Stimulated activated CD8-positive, alpha-beta memory T cell treated with anti-CD3 and anti-CD28 coated beads, Interleukin-12 subunit alpha, Interleukin-12 subunit beta, amount 100 ng/mL, for 24 hours (primary cell): Measurements from ENCODE around the gene GLTP.
"Not testable (repeated sequence)": the region's sequence is repeated elsewhere in the genome, so short reads cannot be mapped to it uniquely, and the experiment has no call there.

Source experiments
- DNase-seq: peaks from one replicate; pipeline ENCODE4 v3.0.0-alpha.2; 2020; ENCODE audit errors: extremely low read depth

The GLTP gene

GRCh38 chr12:109878247-109878625 lies 2.1 kb downstream of the GLTP start:
- no peak for DNase-seq

- DNase-seq, result no peak
These were observed 2.7 kb downstream of the GLTP start for GRCh38 chr12:109877504-109878246.

GRCh38 chr12:109876406-109876805 lies 3.9 kb downstream of the GLTP start:
- no peak for DNase-seq

- DNase-seq, result no peak
These were observed 4.7 kb downstream of the GLTP start for GRCh38 chr12:109875572-109876131.

GRCh38 chr12:109873653-109874052 lies 6.7 kb downstream of the GLTP start:
- no peak for DNase-seq

- no peak for DNase-seq
These were observed 8.6 kb downstream of the GLTP start for GRCh38 chr12:109871668-109872314.

GRCh38 chr12:109870648-109871047 lies 9.7 kb downstream of the GLTP start:
- DNase-seq, result no peak

- no peak for DNase-seq
These were observed 11.9 kb downstream of the GLTP start for GRCh38 chr12:109868182-109869051.

- DNase-seq, result no peak
These were observed 15.4 kb downstream of the GLTP start for GRCh38 chr12:109864916-109865315.

- no peak for DNase-seq
These were observed 16.3 kb downstream of the GLTP start for GRCh38 chr12:109863847-109864712.

GRCh38 chr12:109862491-109862890 lies 17.9 kb downstream of the GLTP start:
- DNase-seq, result not testable (repeated sequence)

- DNase-seq, result no peak
These were observed 18.5 kb downstream of the GLTP start for GRCh38 chr12:109861689-109862314.

- no peak for DNase-seq
These were observed 19.4 kb downstream of the GLTP start for GRCh38 chr12:109860977-109861376.

GRCh38 chr12:109858764-109859163 lies 21.6 kb downstream of the GLTP start:
- no peak for DNase-seq

GRCh38 chr12:109857715-109858114 lies 22.6 kb downstream of the GLTP start:
- DNase-seq, result no peak

- no peak for DNase-seq
These were observed 25.0 kb downstream of the GLTP start for GRCh38 chr12:109855377-109855776.

- not testable (repeated sequence) for DNase-seq
These were observed 29.8 kb downstream of the GLTP start for GRCh38 chr12:109850518-109850917.

GRCh38 chr12:109847142-109847735 lies 33.1 kb downstream of the GLTP start:
- no peak for DNase-seq

- DNase-seq, result no peak
These were observed 34.5 kb downstream of the GLTP start for GRCh38 chr12:109845824-109846205.
